ENCODE results near the gene NEK4. TPM values are rescaled to one million over a fixed set of nuclear protein-coding genes. Genes with fewer than 3 reads are reported as not detected.

NEK4 gene
- total and polyA plus RNA-seq, 2 of the 13 experiments (the other 11 are each of a cell fraction or from before 2014, with no cell fraction given): 16.5 to 38.0 TPM

DNA sequence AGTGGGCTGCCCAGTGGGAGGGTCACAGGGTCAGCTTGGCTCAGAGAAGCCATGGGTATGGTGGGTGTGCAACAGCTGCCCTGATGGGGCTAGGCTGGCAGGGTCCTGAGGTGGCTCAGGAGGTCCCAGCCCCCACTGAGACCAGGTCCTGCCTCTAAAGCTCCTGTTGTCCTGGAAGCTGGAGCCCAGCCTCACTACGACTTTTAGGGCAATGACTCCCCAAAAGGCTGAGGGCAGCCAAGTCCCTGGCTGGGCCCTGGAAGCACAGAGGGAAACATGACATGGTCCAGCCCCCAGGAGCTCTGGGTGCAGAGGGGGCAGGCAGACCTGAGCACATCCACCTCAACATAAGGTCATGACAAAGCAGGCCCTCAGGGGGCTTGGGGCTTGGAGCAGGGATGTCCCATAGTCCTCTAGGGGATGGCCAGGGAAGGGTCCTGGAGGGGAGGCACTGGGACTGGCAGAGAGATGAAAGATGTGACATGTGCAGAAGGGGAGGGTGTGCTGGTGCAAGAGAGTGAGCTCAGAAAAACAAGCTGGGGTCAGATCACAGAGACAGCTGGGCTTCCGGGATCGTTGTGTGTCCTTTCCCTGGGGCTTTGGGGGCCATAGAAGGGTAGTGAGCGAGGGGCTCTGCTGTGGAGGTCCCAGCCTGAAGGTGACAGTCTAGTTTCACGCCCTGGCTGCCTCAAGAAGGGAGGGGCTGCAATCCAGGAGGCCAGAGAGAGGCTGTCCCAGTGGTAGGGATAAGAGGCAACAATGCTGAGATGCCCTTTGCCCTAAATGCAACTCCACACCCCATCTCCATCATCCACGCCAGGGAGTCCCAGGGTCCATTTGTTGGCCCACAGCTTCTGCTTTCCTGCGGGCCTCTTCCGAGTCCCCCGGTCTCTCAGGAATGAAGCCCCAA, 23.2 kb upstream of the NEK4 start (continued):
- no peak for TF ChIP-seq ADNP (CRISPR knock-in tag; IDR thresholded peaks at IDR 0.05)
- TF ChIP-seq CHD2 (IDR thresholded peaks at IDR 0.05; ENCODE audit: low read depth, low read length): no peak
- TF ChIP-seq ZNF552 (CRISPR knock-in tag; IDR thresholded peaks at IDR 0.05; ENCODE audit: borderline replicate concordance): 0 out of 2 replicates have a peak, but pooled peaks have one; percentile 19
- no peak for TF ChIP-seq HNF4G (IDR thresholded peaks at IDR 0.05; ENCODE audit: borderline replicate concordance, low read depth, low read length)
- no peak for TF ChIP-seq HNF4G (CRISPR knock-in tag; IDR thresholded peaks at IDR 0.05; ENCODE audit: borderline replicate concordance, low read depth)
- TF ChIP-seq ZNF619 (CRISPR knock-in tag; IDR thresholded peaks at IDR 0.05): no peak
- no peak; the same call in 1 of the 2 replicates for TF ChIP-seq ZNF225 (CRISPR knock-in tag; IDR thresholded peaks at IDR 0.05)
- TF ChIP-seq CBX1 (IDR thresholded peaks at IDR 0.05; ENCODE audit: low read depth): peak; percentile 10
- TF ChIP-seq ZNF605 (CRISPR knock-in tag; IDR thresholded peaks at IDR 0.05): no peak
- TF ChIP-seq SNAI1 (CRISPR knock-in tag; IDR thresholded peaks at IDR 0.05; ENCODE audit: borderline replicate concordance): no peak
- TF ChIP-seq MED13 (CRISPR knock-in tag; IDR thresholded peaks at IDR 0.05): no peak
- TF ChIP-seq CCAR2 (optimal IDR thresholded peaks at IDR 0.05; ENCODE audit: low read depth, low read length): no peak
- TF ChIP-seq, protein P1, sequence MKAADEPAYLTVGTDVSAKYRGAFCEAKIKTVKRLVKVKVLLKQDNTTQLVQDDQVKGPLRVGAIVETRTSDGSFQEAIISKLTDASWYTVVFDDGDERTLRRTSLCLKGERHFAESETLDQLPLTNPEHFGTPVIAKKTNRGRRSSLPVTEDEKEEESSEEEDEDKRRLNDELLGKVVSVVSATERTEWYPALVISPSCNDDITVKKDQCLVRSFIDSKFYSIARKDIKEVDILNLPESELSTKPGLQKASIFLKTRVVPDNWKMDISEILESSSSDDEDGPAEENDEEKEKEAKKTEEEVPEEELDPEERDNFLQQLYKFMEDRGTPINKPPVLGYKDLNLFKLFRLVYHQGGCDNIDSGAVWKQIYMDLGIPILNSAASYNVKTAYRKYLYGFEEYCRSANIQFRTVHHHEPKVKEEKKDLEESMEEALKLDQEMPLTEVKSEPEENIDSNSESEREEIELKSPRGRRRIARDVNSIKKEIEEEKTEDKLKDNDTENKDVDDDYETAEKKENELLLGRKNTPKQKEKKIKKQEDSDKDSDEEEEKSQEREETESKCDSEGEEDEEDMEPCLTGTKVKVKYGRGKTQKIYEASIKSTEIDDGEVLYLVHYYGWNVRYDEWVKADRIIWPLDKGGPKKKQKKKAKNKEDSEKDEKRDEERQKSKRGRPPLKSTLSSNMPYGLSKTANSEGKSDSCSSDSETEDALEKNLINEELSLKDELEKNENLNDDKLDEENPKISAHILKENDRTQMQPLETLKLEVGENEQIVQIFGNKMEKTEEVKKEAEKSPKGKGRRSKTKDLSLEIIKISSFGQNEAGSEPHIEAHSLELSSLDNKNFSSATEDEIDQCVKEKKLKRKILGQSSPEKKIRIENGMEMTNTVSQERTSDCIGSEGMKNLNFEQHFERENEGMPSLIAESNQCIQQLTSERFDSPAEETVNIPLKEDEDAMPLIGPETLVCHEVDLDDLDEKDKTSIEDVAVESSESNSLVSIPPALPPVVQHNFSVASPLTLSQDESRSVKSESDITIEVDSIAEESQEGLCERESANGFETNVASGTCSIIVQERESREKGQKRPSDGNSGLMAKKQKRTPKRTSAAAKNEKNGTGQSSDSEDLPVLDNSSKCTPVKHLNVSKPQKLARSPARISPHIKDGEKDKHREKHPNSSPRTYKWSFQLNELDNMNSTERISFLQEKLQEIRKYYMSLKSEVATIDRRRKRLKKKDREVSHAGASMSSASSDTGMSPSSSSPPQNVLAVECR (CRISPR knock-in tag; IDR thresholded peaks at IDR 0.05; ENCODE audit: borderline replicate concordance): peak; percentile 34; the same call in 1 of the 2 replicates
- no peak for TF ChIP-seq SRSF9 (IDR thresholded peaks at IDR 0.05; ENCODE audit: borderline replicate concordance, insufficient read depth, low read depth, low read length, poor library complexity, severe bottlenecking)
- no peak; the same call in 1 of the 2 replicates for TF ChIP-seq GATAD2A (CRISPR knock-in tag; IDR thresholded peaks at IDR 0.05)
- TF ChIP-seq SNAPC4 (CRISPR knock-in tag; IDR thresholded peaks at IDR 0.05): no peak
- no peak for TF ChIP-seq ZNF496 (CRISPR knock-in tag; IDR thresholded peaks at IDR 0.05; ENCODE audit: insufficient replicate concordance)
- no peak for TF ChIP-seq GABPB1 (CRISPR knock-in tag; IDR thresholded peaks at IDR 0.05)
- TF ChIP-seq KLF15 (CRISPR knock-in tag; IDR thresholded peaks at IDR 0.05; ENCODE audit: borderline replicate concordance): no peak
- TF ChIP-seq ZNF558 (CRISPR knock-in tag; IDR thresholded peaks at IDR 0.05; ENCODE audit: borderline replicate concordance): no peak
- no peak; the same call in 1 of the 2 replicates for TF ChIP-seq MED1 (CRISPR knock-in tag; IDR thresholded peaks at IDR 0.05)

Measured in HepG2 (cell line).